ENCODE results near the gene MTCL3.

The MTCL3 gene

DNA sequence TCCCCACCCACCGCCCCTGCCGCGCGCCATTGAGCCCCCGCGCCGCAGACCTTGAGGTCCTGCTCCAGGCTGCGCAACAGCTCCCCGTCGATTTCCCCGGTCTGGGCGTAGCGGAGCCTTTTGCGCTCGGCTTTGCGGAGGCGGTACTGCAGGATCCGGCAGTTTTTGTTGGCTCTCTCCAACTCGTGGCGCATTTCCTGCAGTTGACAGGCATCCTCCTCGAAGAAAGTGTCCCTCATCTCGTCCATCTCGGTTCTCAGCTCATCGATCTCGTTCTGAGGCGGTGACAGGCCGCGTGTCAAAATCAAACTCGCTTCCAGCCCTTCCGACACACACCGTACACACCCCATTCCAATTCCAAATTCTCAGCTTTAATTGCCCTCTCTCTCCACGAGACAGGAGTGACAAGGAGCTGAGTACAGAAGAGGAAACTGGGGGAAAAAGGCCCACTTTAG lies 4.3 kb downstream of the MTCL3 start:
- DNase-seq: peak; percentile 54 to 68 (median 56)

- DNase-seq: peak; percentile 8 to 32 (median 24)
These were observed 4.9 kb downstream of the MTCL3 start for GRCh38 chr6:127514179-127514772.

GRCh38 chr6:127513425-127513824 lies 5.7 kb downstream of the MTCL3 start:
- no peak for DNase-seq

- no peak for DNase-seq
These were observed 8.3 kb downstream of the MTCL3 start for GRCh38 chr6:127510876-127511275.

DNA sequence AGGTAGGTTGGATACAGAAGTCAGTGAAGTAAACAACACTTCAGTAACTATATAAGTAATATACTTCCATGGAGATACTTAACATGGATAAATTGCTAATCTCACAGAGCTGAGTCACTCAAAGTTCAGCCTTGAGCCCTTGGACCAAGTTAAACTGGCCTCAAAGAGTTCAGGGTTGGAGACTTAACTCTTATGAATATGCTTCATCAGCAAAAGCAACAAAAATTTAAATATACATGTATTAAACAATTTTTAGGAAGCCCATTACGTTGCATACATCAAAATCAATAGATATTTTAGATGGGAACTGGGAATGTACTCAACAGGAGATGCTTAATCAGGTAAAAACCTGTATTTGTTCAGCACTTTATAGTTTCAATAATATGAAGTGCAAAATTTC lies 12.2 kb downstream of the MTCL3 start:
- no peak for DNase-seq

DNA sequence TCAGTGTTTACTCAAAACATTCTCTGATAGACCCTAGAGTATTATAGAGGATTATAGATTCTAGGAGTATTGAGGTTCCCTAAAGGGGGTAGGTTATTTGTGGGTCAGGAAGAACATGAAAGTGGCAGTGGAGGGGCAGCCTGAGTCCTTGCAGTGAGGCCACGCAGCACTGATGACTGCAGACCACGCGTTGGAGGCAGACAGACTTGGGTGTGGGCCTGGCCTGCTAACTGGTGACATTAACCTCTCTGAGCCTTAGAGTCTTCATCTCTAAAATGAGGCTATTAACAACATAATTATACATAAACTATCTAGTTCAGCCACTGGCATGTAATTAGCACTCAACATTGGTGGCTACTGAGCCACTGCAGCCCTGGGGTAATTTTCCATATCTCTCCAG lies 16.1 kb downstream of the MTCL3 start:
- DNase-seq: no peak

GRCh38 chr6:127497410-127497809 lies 21.7 kb downstream of the MTCL3 start:
- DNase-seq: no peak

- no peak for DNase-seq
These were observed 22.7 kb downstream of the MTCL3 start for GRCh38 chr6:127496471-127496870.

DNA sequence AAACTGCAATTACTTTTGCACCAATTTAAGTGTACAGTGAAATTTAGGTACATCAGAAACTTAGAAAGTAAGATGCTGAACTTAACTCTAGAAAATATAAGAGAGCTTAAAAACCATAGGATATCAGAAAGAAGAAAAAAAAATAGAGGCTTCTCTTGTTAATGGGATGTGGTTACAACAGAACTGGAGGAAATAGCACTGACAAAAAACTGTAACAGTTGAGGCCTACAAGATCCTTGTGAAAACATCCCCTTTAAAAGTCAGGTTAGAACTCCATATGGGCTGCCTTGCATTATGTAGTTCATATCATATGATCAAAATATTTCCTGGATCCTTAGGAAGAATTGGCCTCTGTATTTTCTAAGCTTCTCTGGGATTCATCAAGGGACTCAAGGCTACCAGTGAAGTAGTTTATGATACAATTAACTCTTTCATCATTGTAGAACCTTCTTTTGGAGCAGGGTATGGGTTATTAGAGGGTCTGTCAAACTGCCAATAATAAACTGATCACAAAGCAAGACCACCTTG lies 24.8 kb downstream of the MTCL3 start:
- DNase-seq: no peak

GRCh38 chr6:127489248-127489647 lies 29.9 kb downstream of the MTCL3 start:
- no peak for DNase-seq

GRCh38 chr6:127486934-127487333 lies 32.2 kb downstream of the MTCL3 start:
- DNase-seq: no peak

GRCh38 chr6:127484212-127484863 lies 34.8 kb downstream of the MTCL3 start:
- peak; percentile 54 to 83 (median 80) for DNase-seq

- no peak for DNase-seq
These were observed 35.6 kb downstream of the MTCL3 start for GRCh38 chr6:127483399-127484055.

DNA sequence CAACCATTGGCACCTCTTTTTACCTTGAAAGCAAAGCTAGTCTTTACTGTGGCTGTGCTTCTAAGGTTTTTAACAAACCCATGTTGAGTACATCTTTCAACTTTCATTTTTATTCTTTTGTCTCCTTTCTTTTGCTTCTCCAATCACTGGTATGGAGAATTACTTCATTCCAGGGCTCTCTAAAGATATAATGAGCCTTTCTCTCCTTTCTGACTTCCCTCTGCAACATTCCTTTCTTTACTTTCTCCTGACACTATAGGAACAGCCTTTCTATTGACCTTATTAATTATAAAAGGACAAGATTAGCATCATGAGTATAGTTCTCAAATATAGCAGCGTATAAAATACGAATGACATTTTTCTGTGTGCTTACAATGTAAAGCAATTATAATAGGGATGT lies 36.8 kb downstream of the MTCL3 start:
- DNase-seq: no peak

GRCh38 chr6:127481628-127482027 lies 37.5 kb downstream of the MTCL3 start:
- no peak for DNase-seq

GRCh38 chr6:127481111-127481510 lies 38.0 kb downstream of the MTCL3 start:
- no peak for DNase-seq

- no peak for DNase-seq
These were observed 41.5 kb downstream of the MTCL3 start for GRCh38 chr6:127477658-127478057.

GRCh38 chr6:127475823-127476176 lies 43.3 kb downstream of the MTCL3 start:
- no peak for DNase-seq

DNA sequence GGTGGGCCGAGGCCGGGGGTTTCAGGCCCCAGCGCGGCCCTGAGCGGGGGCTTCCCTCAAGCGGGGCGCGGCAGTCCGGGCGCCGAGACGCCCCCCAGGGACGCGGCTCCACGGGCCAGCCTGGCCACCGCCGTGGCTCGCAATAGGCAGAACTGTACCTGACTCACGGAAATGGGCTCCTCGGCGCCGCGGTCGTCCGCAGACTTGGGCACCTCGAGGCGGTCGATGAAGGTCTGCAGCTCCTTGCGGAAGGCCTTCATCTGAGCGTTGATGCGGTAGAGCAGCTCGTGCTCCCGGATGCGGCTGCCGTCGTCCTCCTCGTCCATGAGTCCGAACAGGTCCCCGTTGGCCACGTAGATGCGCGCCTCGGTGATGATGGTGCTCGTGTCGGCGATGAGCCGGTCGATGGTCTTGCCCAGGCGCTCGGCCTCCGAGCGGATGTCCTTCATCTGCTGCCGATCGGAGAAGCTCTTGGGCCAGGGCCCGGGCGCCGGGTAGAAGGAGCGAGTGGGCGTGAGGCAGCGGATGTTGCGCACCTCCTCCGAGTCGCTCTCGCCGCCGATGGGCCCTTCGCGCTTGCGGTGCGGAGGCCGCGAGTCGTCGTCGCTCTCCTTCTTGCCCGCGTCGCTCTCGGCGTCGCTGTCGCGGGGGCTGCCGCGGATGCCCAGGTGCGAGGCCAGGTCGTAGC lies 43.9 kb downstream of the MTCL3 start:
- no peak for DNase-seq

GRCh38 chr6:127471379-127472255 lies 47.5 kb downstream of the MTCL3 start:
- no peak for DNase-seq

DNA sequence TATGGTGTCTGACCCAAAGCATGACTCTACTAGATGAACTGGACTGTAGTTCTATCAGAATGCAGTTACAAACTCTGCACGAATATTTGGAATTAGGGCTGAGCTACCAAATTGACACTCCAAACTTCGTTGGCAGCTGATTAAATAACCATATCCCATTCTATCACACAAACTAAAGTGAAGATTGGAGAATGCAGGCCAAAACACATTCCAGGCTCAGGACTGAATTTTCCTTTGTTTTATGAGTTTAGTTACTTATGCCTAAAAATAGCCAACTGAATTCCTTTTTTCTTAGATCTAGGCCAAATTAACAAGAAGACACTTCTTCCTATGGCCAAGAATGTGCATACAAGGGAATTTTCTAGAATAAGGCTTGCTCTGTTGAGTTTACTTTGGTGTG lies 50.2 kb downstream of the MTCL3 start:
- no peak for DNase-seq

- no peak for DNase-seq
These were observed 52.7 kb downstream of the MTCL3 start for GRCh38 chr6:127466416-127466815.

Measured in suppressor macrophage treated with lipopolysaccharide for 1 hour (primary cell).